HG03060 (cell line): ENCODE measurements around the gene BBIP1.
A peak's percentile ranks its signal among the peaks of the same experiment; 100 is the strongest.

ENCODE experiments used
- ATAC-seq: cut with Tn5 transposase; IDR thresholded peaks from one replicate; pipeline ENCODE4 v1.9.1; 2021; ENCODE audit warnings: low read depth, moderate number of reproducible peaks; ENCODE audit not compliant: unreplicated experiment

BBIP1 gene

DNA sequence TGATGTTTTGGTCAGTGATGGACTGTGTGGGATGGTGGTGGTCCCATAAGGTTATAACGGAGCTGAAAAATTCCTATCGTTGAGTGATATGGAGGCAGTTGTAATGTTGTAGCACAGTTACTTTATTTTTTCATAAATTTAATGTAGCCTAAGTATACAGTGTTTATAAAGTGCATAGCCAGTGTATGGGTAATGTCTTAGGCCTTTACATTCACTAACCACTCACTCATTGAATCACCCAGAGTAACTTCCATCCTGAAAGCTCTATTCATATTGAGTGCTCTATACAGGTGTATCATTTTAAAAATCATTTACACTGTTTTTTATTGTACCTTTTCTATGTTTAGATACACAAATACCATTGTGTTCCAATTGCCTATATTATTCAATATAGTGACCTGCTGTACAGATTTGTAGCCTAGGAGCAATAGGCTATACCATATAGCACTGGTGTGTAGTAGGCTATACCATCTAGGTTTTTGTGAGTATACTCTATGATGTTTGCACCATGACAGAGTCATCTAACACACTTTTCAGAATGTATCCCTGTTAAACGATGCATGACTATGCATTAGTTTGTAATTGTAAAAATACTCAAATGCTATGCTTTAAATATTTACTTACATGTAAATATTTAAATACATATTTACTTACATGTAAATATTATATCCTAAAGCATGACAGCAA is 26.2 kb downstream of the BBIP1 start:
- no peak for ATAC-seq

DNA sequence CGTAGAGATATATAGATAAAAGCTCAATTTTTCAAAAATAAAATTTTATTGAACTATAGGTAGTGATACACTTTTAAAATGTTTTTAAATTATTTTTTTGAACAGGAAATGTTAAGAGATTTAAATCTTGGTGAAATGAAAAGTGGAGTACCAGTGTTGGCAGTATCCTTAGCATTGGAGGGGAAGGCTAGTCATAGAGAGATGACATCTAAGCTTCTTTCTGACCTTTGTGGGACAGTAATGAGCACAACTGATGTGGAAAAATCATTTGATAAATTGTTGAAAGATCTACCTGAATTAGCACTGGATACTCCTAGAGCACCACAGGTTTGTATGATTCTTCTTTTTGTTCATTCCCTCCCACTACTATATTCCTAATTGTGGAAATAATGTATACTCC is 31.4 kb downstream of the BBIP1 start:
- ATAC-seq = no peak

DNA sequence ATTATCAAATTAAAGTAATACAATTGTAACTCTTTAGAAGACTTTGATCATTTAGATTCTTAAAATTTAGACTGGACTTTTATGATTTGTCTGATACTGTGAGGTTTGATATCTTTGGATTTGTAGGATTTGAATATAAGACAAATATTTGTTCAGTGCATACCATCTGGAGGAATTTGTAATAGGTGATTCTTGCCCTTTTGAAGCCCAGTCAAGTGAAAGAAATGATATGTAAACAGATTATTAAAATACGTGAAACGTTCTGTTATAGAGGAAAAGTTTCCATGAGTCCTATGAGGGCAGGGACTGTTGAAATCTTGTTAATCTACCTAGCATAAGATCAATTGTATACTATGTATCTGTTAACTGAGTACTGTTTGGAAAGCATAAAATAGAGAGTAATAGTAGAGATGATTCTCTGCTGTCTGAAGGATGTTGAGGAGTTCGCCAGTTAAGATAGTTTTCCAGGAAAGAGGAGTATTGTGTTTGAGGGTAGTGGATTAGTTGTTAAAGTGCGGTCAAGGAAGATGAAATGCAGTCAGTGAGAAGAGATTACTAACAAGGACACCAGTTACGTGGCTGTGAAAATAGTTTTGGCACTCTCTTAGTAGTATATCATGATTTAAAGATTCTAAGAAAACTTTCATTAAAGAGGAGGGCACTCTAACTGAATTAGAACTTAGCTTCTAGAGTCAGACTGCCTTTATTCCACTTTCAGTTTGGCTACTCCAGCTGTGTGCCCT is 32.9 kb downstream of the BBIP1 start:
- ATAC-seq = no peak

DNA sequence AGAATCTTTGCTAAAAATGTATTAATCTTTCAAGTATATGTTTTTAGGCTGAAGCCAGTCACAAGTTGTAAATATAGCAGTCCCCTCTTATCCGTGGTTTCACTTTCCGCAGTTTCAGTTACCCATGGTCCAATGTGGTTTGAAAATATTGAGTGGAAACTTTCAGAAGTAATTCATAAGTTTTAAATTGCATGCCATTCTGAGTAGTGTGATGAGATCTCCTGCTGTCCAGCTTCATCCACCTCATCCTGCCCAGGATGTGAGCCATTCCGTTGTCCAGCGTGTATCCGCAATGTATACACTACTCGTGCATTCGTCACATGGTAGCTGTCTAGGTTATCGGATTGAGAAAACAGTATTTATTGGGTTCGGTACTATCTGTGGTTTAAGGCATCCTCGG is 35.1 kb downstream of the BBIP1 start:
- ATAC-seq = no peak

DNA sequence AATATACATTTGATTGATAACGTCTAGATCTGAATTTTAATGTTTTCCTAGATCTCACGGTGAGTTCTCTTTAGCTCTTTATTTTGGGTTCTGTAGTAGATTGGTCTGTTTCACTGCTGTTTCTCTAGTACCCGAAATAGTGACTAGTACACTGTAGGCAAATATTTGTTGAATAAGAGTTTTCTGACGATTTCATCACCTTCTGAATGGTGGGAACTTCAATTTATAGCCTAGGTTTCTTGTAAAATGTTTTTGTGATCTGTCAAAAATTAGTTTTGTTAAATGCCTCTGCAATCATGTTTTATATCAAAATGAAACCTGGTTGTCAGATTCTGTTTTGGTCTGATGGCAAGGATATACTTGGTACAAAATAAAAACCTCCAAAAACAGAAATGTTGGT is 37.1 kb downstream of the BBIP1 start:
- ATAC-seq = no peak

DNA sequence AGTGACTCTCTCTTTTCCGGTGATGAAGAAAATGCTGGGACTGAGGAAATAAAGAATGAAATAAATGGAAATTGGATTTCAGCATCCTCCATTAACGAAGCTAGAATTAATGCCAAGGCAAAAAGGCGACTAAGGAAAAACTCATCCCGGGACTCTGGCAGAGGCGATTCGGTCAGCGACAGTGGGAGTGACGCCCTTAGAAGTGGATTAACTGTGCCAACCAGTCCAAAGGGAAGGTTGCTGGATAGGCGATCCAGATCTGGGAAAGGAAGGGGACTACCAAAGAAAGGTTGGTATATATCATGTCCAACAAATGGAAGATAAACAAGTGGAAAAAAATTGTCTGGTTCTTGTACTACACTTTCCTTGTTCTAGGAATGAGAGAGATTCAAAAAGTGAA is 37.7 kb downstream of the BBIP1 start:
- no peak for ATAC-seq

DNA sequence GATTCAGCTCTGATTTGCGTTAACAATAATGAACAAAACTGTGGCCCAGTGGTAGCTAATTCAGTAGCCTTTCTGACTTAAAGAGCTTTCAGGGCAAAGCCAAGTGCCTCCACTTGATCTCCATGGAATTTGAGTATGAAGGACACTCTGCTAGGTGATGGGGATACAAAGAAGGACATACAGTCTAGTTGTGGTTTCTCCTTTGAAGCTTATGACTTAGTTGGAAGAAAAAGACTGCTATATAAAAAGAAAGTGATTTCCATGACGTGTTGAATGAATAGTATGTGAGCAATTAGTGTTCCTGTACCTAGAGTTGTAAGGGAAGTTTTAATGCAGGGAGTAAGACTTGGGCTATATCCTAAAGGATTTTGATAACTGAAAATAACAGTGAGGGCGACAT is 39.0 kb downstream of the BBIP1 start:
- no peak for ATAC-seq

DNA sequence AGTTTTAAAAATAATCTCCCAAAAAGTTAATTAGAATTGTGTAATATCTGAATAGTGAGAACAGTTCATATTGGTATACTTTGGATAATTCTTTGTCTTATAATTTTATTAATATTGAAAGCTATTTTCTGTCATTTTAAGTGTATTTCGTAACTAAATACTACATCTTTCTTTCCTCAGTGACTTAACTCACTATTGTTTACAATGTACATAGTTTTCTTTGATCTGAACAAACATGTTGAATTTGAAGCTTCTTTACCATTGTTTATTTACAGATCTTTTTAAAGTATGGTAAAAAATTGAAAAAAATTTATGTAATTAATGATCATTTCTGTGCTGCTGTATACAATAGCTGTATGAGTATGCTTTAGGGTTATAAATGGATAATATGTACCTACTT is 42.2 kb downstream of the BBIP1 start:
- no peak for ATAC-seq

DNA sequence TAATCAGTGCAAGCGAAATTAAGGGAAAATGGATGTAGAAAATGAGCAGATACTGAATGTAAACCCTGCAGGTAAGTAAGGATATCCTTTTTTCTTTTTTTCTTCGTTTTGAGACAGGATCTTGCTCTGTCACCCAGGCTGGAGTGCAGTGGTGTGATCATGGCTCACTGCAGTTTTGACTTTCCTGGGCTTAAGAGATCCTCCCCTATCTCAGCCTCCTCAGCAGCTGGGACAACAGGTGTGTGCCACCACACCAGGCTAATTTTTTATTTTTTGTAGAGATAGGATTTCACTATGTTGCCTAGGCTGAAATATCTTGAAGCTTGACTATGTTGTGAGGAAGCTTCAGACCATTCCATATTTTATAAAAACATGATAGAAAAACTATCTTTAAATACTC is 43.0 kb downstream of the BBIP1 start:
- no peak for ATAC-seq

DNA sequence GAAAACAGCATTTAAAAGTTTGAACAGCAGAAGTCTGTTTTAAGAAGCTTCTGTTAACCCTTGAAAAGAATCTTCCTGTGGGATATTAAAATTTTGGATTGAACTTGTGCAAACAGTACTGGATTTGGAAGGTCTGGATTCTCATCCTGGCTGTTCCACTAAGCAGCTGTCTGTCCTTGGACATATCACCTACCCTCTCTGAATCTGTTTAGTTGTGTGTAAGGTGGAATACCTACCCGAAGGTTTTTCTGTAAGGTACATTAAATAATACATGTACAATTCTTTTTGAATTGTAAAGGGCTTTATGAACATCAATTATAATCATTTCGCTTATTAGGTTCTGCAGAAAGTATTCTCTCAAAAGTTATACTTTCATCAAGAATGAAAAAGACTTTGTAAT is 45.0 kb downstream of the BBIP1 start:
- ATAC-seq = no peak

DNA sequence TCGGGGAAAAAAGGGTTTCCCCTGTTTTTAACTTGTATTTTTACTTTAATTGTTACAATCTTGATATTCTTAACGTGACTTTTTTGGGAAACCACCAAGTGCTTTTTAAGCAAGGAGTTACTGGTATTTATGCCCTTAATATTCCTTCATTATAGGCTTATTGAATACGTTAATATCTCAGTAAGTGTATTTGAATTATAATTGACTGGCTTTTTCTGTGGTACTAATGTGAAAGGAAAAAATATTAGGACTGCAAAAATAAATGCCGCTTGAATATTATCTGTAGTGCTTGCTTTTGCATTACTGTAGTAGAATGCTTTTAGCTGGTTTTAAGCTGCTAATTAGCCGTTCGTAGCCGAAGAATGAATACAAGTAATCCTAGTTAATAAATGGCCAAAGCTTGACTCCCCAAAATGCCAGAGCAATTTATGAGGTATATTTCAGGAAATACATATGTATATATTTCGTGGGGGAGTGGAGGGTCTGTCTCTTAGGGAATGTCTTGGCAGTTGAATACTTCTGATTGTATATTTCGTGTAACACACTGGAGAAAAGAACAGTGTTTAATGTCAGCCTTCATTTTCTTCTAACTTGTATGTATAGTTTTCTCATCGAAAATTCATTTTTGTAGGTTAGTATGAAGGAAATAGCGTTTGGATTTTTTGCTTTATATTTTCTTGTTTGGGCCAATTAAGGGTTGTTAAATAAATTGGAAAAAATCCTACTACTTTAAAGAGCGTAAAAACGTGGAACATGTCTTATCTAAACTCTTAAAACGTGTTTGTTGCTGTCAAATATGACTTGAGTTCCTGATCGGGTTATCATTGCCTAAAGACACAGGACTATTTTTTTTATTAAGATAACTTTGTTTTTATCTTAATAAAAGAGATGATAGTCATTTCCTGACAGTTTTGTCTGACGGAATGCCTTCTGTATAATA is 45.7 kb downstream of the BBIP1 start:
- no peak for ATAC-seq

DNA sequence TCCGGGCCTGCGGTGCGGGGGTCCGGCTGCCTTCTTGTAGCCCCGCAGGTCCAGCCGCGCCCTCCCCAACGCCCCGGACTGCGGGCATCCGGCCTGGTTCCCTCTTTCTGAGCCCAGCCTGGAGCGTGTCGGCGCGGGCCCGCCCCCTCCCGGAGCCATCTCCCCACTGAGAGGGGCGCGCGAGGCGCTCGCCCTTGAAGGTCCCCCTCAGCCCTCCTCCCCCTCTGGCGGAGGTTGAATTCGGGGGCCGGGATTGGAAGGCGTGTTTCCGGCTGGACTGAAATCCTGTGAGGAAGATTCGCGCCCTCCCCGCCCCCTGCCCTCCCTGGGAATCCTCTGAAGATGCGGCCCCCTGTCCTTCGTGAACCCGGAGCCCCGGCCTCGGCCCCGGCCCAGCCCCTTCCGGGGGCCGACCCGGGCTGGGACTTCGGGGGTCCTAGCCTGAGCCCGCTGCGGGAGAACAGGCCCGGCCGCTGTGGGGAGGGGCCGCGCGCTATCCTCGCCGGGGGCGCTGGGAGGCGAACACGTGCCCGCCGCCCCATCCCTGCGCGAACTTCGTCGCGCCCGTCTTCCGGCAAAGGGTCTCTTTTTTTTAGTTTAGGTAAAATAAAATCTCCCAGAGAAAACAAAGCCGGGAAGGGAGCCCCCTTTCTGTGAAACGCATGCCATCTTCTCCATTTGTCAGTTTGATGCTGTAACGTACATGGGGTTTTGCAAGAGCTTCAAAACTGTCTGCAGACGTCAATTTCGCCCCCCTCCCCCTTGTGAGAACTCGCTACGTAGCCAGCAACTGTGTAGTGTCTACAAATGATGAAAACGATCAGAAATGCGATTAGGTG is 46.6 kb downstream of the BBIP1 start:
- ATAC-seq = peak; percentile 3

DNA sequence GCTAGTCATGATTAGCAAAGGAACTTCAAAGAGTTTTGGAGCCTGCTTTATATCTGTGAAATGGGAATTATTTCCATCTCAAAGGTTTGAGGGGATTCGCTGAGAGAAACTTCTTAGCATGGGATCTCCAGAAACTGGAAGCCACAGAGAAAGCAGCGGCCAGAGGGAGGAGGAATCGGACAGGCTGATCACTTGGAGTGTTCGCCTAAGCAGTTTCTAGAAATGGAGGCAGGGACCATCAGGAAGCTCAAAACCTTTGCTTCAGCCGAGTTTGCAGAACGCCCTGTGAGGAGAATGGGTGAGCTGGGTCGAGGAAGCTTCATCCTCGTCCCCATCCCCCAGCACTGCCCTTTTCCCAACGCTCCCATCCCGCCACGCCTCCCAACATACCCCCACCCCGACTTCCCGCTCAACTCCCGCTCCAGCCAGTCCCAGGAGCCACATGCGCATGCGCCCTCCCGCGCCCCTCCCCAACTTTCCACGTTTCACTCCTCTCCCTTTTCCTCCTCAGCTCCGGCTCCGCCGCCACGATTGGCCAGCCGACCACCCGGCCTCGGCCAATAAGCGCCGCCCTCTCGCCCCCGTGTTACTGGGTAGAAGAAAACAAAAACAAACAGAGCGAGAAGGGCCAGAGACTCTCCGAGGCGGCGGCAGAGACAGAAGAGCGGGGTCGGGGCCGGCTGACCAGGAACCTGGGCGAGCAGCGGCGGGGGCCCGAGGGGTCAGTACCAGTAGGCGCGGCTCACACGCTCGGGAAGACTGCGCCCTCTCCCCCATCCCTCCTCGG is 47.5 kb downstream of the BBIP1 start, which contains the start of gene PDCD4:
Gene PDCD4, plus strand, starts transcription at position 631 of the 787 bp plus-strand sequence. CDS start 4,100 bp downstream, outside the sequence.
- peak; percentile 46 for ATAC-seq

DNA sequence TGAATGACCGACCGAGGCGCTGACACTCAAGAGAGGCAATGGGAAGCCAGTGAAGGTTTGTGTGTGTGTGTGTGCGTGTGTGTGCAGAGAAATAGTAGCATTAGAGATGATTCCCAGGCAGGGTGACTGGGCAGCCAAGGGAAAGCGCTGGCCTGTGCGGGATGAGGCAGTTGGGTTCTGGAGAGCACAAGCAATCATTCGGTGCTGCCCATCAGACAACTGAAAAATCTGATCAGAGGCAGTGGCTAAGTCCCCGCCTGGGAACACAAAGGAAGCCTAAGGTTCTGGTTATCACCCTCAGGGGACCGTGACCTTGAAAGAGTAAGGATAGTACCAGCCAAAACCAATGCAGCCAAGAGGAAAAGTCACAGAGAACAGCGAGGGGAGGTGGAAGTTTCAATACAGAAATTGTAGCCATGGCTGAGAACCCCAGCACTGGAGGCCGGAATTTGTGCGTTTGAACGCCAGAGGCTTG is 48.1 kb downstream of the BBIP1 start:
- ATAC-seq = no peak

DNA sequence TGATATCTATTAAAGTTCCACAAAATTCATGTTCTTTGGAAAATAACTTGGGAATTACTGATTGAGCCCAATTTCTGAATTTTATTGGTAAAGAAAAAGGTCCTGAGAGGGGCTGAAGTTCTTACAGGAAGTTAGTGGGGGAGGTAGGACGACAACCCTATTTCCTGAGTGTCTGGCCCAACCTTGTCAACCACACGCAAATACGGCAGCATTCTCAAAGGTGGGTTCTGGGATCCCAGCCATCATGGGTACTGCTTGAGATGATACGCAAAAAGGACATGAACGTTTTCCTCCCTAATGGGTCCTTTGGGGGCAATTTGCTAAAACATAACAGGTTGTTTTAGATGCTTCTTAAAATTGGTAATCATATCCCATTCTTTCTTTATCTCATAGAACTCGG is 50.0 kb downstream of the BBIP1 start:
- no peak for ATAC-seq

DNA sequence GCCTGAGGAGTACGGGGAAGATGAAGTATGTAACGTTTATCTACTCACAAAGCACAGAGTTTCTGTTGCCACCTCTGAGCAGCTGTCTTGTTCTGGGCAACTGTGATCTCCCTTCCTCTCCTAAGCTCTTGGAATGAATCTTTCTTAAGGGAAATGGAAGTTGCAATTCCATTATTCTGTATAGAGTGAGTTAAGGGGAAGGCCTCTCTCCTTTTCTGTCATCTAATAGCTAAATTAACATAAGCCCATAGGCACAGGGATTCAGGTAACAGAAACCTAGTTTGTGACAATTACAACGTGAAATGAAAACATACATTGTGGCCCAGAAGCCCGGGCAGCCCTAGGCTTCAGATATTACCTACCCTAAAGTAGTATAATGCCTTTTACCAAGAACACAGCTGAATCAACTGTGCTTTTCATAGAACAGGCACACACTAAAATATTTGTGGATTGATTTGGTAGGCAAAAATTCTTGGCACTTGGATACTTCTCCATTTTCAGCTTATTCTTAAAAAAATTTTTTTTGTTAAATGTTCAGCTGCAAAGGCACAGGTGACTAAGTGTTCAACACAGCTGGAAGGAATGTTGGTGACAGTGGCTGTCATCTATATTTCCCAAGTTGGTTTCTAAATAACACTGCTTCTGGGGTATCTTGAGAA is 51.0 kb downstream of the BBIP1 start:
- ATAC-seq = no peak

DNA sequence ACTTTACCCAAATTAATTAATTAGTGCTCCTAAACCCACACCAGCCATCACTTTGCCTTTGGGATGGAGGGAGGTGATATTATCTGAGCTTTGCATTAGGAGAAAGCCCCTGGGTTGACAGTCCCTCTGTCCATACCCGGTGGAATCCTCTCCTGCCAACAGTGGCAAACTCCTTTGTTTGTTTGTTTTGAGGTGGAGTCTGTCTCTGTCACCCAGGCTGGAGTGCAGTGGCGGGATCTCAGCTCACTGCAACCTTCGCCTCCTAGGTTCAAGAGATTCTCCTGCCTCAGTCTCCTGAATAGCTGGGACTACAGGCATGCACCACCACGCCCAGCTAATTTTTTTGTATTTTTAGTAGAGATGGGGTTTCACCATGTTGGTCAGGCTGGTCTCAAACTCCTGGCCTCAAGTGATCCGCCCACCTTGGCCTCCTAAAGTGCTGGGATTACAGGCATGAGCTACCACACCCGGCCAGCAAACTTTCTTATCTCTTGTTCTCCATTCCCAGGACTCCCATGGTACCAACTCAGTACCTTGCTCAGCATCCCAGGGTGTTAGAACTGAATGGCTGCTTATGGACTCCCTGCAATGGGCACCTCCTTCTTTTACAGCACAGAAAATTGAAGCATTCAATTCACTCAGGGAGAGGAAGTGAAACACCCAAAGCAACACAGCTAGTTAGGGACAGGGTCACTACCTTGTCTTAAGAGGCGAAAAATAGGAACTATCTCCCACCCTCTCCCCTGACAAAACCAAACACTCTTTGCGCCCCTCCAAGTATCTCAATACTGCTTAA is 51.8 kb downstream of the BBIP1 start:
- ATAC-seq = peak; percentile 23
